NCI-H146 treated with DMSO at 0.1 percent for 48 hours (cell line): ENCODE data around the gene HLA-DRB5.
"Not testable (repeated sequence)": the region's sequence is repeated elsewhere in the genome, so short reads cannot be mapped to it uniquely, and the experiment has no call there.

ENCODE experiments used
- DNase-seq: peaks from one replicate; lab custom pipeline; 2025; ENCODE audit not compliant: unreplicated experiment; lab: John Stamatoyannopoulos, UW

Gene HLA-DRB5

DNA sequence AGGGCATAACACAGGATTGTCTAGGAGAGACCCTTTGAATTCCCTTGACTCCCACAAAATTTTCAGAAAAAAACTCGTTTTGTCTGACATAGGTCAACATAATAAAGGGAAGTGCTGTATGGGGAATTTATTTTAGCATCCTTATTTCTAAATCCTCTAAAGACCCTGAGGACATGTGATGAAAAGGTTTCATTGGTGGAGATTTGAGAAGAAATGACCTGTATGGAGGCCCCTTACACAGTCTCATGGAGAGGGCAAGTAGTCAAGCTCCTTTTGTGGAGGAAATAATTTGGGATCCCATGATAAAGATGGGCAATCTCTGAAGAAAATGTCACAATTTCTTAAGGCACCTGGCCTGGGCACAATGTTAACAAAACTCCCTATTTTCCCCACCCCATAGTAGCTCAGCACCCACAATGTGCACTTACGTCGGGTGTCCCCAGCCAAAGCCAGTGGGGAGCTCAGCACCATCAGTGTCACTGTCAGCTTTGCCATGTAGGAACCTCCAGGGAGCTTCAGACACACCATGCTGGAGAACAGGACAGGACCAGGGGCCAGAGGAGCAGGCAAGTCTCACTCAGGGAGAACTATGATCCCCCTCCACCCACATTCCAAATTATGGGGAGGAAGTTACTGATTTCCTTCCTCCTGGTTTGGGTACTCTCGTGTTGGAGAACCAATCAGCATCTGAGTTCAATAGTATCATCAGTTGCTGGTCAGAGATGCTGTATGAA lies at the start of gene HLA-DRB5:
Gene HLA-DRB5 (minus strand): TSS at position 591 of the 734 bp plus-strand sequence. CDS start 63 bp downstream, at position 528.
- DNase-seq, result no peak

DNA sequence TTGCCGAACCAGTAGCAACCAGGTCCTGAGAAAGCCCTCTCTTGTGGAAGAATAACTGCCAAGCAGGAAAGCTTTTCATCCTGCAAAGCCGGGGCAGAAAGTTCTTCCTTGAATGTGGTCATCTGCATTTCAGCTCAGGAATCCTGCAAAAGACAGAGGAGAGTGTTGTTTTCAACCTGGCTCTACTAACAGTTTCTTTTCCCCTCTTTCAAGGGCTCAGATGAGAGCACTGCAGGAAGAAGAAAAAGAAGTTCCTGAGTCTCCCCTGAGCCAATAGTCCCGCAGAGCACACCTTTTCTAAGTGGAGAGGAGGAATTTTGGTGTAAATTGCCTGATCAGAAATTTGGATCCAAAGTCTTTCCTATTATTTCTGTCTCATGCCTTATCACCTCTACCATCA lies 48.9 kb upstream of the HLA-DRB5 start:
- DNase-seq, result no peak

DNA sequence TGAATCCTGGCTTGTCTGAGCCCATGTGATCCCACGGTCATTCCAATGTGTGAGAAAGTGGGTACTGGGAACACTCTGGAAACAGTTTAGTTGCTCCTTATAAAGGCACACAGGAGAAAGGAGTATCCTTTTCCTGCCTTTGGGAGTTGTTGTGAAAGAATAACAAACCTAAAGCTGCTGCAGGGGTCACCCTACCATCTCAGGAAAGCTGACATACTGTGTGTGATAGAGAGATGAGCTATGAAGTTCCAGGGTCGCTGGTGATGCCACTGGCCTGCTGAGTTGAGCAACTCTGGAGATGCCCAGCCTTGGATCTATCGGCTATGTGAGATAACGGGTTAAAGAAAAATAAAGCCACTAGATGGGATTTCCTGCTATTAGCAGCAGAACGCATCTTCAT lies 47.4 kb upstream of the HLA-DRB5 start:
- not testable (repeated sequence) for DNase-seq

DNA sequence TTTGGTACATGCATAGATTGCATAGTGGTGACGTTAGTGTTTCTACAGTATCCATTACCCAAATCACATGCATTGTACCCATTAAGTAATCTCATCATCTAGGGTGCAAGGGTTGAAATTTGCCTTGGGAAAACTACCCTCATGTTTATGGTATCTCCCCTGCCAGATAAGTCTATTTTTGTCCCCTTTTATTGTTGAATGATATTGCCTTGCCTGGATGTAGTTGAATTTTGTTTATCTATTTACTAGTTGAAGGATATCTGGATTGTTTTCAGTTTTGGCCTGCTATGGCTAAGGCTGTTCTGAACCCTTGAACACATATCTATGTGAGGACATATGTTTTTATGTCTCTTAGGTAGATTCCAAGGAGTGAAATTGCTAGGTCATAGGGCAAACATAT lies 46.2 kb upstream of the HLA-DRB5 start:
- no peak for DNase-seq

DNA sequence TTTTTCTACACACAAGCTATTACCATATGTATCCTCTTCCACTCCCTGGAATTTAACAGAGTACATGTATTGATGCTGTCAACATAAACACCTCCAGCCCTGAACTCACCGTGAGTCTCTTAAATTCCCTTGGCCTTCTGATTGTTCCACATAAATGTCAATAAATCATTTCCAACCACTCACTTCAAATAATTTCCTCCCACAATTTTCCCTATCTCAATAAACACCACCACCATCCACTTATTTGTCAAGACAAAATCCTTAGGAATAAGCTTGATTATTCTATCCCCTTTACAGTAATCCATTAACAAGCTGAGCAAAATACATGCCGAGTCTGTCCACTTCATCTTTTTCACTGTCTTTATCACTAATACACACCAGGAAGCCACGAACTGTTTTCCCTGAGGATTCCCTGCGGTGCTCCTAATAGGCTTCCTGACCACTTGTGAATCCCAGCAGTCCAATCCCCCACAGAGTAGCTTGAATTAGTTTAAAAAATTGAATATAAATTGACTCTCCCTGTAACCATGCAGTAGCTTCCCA lies 40.3 kb upstream of the HLA-DRB5 start:
- DNase-seq, result no peak

DNA sequence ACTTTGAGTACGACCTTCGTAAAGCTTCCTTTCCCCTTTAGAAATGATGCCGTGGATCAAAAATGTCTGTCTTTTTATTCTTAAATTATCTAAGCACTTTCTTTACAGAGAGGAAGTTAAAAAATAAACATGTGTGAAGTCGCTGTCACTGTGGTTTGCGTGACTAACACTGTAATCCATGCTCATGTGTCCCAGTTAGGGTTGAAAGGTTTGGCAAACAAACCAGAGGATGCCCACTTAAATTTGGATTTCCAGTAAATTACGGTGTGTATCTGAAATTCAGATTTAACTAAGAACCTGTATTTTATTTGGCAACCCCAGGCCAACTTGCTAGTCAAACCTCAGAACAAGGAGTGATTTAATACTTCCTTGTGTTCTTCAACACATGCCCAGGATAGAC lies 38.5 kb upstream of the HLA-DRB5 start:
- DNase-seq, result no peak

DNA sequence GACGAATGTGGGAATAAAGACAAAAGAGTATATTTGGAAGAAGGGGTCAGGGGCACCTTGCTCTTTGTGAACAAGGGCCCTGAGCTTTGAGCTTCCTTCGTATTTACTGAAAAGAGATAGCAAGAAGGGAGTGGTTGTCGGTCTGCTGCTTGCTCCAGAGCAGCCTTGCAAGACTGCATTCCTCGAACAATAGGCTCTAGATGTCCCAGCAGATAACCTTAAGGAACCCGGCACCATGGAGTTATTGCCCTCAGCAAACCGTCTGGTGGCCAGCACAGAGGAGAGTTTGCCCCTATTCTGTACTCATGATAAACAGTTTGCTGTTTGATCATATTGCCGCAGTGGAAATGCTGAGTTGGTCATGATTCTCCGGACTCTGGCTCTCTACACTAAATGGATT lies 36.9 kb upstream of the HLA-DRB5 start:
- DNase-seq, result no peak

DNA sequence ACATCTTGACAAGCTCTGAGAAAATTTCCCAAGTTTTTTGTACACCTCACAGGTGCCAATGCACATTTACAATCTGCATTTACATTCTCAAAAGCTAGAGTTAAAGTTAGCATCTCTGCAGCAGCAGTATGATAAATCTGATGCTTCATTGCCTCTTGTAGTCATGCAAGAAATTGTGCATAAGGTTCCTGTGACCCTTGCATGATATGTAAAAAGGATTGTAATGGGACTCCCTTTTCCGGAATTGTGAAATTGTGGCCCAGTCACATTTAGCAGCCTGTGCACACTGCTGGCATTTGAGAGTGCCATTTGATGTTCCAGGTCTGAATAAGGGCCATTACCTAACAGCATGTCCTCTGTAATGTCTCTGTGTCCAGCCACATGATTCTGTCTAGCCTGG lies 35.4 kb upstream of the HLA-DRB5 start:
- DNase-seq, result no peak

DNA sequence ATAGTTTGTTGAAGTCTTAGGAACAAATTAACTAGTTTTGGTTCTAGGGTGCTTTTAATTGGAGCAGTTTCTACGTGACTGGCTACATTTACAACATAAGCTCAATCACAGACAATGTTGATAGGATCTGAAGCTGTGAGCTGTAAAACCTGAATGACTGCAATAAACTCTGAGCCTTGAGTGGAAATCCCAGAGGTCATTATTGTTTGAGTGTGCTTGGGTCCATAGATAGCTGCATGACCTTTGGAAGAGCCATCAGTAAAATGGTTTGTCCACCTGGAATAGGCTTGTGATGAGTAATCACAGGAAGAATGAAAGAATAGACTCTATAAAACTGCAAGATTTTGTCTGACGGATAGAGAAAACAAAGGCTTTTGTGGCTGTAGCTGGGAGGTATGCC lies 32.9 kb upstream of the HLA-DRB5 start:
- DNase-seq, result no peak

DNA sequence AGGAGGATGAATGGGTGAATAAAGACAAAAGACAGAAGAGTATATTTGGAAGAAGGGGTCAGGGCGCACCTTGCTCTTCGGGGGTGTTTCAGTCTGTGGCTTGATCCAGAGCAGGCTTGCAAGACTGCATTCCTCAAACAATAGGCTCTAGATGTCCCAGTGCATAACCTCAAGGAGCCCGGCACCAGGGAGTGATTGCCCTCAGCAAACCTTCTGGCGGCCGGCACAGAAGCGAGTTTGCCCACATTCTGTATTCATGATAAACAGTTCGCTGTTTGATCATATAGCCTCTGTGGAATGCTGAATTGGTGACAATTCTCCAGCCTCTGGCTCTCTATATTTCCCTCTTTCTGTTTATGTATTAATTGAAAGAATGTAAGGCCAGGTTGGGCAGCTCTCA lies 29.7 kb upstream of the HLA-DRB5 start:
- no peak for DNase-seq

DNA sequence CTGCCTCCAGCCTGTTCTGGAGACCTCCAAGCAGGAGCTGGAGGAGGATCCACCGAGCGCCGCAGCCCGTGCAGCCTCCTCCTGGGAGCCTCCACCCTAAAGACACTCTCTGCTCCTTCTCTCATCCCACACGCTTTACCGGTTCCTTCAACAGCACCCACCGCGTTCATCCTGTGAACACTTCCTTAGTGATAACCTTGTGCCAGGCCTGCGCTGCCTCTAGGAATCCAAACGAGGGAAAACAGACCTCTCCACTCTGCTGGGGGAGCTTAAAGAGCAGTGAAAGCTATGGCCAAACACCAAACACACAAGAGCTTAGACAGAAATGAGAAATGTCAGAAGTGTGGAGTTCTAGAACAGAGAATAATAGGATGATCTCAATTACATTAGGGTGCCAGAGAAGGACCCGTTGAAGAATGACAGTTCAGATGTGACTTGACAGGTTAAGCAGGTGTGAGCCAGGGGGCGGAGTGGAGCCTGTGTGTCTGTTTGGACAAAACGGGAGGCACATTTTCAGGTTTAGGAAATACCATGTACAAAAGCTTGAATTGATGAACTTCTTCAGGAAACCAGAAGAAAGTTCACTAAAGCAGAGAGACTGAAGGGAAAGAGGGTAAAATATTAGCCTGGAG lies 28.5 kb upstream of the HLA-DRB5 start:
- no peak for DNase-seq

DNA sequence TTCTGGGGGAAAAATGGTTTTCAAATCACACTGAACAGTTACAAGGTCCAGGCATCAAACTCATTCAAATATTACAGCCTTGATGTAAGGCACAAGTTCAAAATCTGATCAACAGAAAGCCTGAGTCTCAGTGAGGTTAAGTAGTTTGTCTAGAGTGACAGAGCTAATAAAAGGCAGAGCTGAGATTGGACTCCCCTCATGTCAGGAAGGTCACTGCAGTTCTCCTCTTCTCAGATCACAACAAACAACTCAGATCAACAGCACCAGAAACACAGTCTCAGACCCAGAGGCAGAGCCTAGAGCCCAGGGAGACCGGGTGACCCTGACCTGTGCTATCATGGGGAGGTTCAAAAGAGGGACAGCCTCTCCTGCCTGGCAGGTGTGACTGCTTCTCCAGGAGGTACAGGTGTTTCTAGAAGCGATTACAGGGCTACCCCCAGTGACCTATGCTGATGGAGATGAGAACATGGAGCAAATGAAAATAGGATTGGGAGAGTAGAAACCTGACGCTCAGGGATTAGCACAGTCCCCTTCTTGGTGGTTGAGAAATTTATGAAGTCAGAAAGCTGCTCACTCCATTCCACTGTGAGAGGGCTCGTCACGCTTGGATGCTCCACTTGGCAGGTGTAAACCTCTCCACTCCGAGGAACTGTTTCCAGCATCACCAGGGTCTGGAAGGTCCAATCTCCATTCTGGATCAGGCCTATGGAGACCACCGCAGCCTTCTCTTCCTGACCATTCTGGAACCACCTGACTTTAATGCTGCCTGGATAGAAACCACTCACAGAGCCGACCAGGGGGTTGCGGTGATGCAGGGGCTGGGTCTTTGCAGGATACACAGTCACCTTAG lies 24.3 kb upstream of the HLA-DRB5 start:
- DNase-seq, result no peak

DNA sequence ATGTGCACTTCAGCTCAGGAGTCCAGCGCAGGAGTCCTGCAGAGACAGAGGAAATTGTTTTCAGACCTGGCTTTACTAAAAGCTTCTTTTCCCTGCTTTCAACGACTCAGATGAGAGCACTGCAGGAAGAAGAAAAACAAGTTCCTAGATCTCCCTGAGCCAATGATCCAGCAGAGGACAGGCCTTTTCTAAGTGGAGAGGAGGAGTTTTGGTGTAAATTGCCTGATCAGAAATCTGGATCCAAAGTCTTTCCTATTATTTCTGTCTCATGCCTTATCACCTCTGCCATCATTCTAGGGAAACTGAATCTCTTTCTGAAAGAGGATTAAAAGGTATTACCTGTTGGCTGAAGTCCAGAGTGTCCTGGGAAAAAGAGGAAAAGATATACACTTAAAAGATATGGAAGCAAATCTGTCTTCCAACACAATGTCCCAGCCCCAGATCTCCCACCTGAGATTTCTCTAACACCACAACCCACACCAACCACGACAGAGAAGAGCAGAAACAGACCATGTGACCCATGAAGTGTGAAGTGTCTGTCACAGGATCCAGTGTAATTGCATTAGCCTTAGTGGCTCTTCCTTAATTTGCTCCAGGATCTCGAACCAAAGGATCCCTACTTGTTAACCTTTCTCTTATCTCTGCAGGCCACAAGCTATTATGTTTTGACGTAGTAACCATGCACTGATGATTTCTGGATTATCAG lies 23.1 kb upstream of the HLA-DRB5 start:
- no peak for DNase-seq

DNA sequence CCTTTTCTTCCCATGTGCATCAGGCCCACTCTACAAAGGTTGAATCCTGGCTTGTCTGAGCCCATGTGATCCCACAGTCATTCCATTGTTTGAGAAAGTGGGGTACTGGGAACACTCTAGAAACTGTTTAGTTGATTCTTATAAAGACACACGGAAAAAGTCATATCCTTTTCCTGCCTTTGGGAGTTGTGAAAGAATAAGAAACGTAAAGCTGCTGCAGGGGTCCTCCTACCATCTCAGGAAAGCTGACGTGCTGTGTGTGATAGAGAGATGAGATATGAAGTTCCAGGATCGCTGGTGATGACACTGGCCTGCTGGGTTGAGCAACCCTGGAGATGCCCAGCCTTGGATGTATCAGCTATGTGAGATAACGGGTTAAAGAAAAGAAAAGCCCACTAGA lies 21.3 kb upstream of the HLA-DRB5 start:
- DNase-seq, result no peak

DNA sequence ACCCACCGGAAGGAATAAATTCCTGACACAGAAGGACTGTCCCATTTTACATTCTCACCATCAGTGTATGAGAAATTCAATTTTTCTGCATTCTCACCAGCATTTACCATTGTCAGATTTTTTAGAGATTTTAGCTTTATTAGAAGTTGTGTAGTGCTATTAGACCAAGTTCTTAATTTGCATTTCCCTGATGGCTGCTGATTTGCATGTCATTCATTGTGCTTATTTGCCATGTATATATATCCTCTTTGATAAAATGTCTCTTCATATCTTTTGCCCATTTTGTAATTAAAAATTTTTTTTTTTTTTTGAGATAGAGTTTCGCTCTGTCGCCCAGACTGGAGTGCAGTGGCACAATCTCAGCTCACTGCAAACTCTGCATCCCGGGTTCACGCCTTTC lies 9.8 kb upstream of the HLA-DRB5 start:
- no peak for DNase-seq

DNA sequence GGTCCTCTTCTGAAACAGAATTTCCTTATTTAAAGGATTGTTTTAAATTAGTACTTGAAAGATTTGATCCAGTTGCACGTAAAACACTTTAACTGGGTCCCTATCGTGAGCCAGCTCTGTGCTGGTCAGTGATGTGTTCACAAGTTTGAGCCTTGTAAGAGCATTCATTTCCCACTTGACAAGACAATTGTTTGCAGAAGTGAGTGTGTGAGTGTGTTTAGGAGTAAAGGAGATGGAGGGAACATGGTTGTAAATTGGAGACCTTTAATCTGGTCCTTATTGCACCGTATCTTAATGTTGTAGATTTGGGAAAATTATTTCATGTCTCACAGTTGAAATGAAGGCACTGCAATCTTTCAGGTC lies 325 bp upstream of the HLA-DRB5 start:
- DNase-seq, result not testable (repeated sequence)

DNA sequence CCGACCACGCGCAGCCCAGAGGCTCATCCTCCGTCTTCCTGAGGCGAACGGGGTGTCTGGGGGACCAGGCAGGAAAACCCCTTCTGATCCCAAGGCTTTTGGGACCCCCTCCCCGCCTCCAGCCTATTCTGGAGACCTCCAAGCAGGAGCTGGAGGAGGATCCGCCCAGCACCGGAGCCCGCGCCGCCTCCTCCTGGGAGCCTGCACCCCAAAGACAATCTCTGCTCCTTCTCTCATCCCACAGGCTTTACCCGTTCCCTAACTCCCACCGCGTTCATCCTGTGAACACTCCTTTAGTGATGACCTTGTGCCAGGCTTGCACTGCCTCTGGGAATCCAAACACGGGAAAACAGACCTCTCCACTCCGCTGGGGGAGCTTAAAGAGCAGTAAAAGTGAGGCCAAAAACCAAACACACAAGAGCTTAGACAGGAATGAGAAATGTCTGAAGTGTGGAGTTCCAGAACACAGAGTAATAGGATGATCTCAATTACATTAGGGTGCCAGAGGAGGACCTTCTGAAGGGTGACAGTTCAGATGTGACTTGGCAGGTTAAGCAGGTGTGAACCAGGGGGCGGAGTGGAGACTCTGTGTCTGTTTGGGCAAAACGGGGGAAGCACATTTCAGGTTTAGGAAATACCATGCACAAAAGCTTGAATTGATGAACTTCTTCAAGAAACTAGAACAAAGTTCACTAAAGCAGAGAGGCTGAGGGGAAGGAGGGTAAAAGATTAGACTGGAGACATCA lies 7.6 kb downstream of the HLA-DRB5 start:
- DNase-seq, result no peak

DNA sequence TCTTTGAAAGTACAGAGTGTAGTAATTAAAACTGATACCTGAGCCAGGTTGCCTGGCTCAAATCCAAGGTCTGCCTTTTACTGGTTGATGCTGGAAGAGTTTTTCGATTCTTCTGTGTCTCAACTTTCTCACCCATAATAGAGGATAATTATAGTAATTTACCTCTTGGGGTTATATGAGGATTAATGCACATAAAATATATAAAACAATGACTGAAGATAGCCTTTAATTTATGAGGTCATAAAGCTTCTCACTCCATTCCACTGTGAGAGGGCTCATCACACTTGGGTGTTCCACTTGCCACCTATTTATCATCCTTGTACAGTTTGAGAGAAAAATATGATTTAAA lies 10.2 kb downstream of the HLA-DRB5 start:
- DNase-seq, result no peak

DNA sequence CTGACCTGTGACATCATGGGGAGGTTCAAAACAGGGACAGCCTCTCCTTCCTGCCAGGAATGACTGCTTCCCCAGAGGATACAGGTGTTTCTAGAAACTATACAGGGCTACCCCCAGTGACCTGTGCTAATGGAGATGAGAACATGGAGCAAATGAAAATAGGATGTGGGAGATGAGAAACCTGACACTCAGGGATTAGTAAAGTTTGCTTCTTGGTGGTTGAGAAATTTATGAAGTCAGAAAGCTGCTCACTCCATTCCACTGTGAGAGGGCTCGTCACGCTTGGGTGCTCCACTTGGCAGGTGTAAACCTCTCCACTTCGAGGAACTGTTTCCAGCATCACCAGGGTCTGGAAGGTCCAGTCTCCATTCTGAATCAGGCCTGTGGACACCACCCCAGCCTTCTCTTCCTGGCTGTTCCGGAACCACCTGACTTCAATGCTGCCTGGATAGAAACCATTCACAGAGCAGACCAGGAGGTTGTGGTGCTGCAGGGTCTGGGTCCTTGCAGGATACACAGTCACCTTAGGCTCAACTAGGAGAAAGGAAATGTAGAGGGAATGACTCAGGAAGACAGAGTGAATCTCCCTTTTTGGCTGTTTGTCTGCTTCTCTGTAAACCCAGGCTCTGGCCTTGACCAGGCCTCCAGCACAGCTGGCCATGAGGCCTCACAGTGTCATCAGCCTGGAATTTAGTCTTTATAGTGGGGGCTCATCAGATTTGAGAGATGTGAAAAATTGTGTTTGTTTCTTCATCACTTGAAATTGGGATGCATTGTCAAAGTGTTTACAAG lies 10.8 kb downstream of the HLA-DRB5 start:
- DNase-seq, result no peak
